ENCODE data around the gene TNS2.

TNS2 gene

GRCh38 chr12:53048780-53049401 lies 974 bp upstream of the TNS2 start:
- DNase-seq (ENCODE audit: low read depth): no peak
- in situ Hi-C loops (cut with HindIII; ENCODE audit: low sequenced_read_pairs): no loop called here
- TF ChIP-seq CTCF (IDR thresholded peaks at IDR 0.05; ENCODE audit: low read depth, low read length, missing control alignments): no peak
- peak overlapping the region; percentile 63 for H3K4me3 ChIP-seq (ENCODE audit: low read depth, low read length)

DNA sequence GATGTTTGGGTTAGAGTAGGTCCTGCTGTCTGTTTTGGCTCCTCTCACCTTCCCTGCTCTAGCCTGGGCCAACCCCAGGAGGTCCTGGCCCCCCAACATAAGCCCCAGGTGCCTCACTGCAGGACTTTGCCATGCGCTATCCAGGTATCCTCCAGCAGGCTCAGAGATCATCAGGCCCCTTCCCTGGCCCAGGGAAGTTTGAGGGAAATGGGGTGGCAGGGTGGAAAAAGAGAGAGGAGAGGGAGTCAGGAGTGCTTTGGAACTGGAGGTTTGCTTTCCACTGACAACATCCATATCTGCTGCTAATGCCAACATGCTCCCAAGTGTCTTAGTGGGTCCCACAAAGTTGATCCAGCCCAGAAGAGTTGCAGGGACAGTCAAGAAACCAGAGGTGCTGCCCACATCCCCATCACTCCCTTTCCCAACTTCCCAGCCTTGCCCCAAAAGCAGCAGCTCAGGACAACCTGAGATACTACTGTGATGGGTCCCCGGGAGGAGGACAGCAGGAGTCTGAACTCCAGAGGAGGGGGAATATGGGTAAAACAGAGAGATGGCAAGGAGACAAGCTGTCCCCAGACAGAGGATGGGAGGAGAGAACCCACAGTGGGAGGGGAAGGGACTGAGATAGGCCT lies 677 bp downstream of the TNS2 start:
- in situ Hi-C loops (cut with HindIII; ENCODE audit: low sequenced_read_pairs): no loop called here
- no peak for DNase-seq (ENCODE audit: low read depth)
- H3K4me3 ChIP-seq (ENCODE audit: low read depth, low read length): peak overlapping the region; percentile 63
- TF ChIP-seq CTCF (IDR thresholded peaks at IDR 0.05; ENCODE audit: low read depth, low read length, missing control alignments): no peak

DNA sequence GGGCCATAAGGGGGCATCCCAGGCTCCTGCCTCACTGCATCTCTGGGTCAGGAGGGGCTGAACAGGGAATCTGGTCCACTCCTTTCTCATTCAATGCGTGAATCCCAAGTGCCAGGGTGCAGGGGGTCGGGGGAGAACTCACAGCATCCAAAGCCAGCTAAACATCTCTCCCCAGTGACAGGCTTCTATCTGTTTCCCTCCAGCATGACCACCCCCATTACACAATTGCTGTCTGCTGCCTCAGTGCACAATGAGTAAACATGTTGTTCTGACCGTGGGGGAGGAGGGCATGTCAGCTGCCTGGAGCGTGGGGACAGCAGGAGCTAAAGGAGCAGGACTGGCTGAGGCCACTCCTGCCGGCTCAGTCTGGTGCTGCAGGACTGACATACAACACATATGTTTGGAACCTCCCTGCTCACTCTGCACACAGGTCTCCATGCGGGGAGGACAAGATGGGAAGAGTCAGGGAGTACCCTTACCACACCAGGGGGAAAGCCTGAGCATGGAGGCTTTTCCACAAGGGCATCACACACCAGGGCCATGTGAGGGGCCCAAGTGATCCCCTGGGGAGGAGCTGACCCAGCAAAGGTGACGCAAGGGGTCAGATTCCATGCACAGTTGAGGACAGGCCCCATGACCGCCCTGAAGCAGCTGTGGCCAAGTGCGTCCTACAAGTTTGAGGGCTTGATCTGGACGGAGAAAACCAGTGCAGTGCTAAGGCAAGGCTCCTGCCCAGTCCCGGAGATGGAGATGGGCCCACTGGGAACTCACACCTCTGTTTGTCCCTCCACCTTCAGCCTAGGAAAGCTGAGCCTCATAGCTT lies 1.4 kb downstream of the TNS2 start:
- no peak for DNase-seq (ENCODE audit: low read depth)
- TF ChIP-seq CTCF (IDR thresholded peaks at IDR 0.05; ENCODE audit: low read depth, low read length, missing control alignments): peak; percentile 15
- H3K4me3 ChIP-seq (ENCODE audit: low read depth, low read length): peak overlapping the region; percentile 63
- in situ Hi-C loops (cut with HindIII; ENCODE audit: low sequenced_read_pairs): no loop called here

GRCh38 chr12:53051881-53052412 lies 2.1 kb downstream of the TNS2 start:
- peak overlapping the region; percentile 63 for H3K4me3 ChIP-seq (ENCODE audit: low read depth, low read length)
- no peak for DNase-seq (ENCODE audit: low read depth)
- TF ChIP-seq CTCF (IDR thresholded peaks at IDR 0.05; ENCODE audit: low read depth, low read length, missing control alignments): no peak
- in situ Hi-C loops (cut with HindIII; ENCODE audit: low sequenced_read_pairs): no loop called here

- no peak for TF ChIP-seq CTCF (IDR thresholded peaks at IDR 0.05; ENCODE audit: low read depth, low read length, missing control alignments)
- in situ Hi-C loops (cut with HindIII; ENCODE audit: low sequenced_read_pairs): no loop called here
- H3K4me3 ChIP-seq (ENCODE audit: low read depth, low read length): peak overlapping the region; percentile 63
- peak; percentile 55 for DNase-seq (ENCODE audit: low read depth)
Measured at GRCh38 chr12:53052419-53053217, 2.8 kb downstream of the TNS2 start.

Measured in astrocyte of the cerebellum (primary cell).